ENCODE data around the gene CIROP.

CIROP gene

GRCh38 chr14:23063601-23064000, 41.2 kb downstream of the CIROP start:
- DNase-seq = no peak

DNA sequence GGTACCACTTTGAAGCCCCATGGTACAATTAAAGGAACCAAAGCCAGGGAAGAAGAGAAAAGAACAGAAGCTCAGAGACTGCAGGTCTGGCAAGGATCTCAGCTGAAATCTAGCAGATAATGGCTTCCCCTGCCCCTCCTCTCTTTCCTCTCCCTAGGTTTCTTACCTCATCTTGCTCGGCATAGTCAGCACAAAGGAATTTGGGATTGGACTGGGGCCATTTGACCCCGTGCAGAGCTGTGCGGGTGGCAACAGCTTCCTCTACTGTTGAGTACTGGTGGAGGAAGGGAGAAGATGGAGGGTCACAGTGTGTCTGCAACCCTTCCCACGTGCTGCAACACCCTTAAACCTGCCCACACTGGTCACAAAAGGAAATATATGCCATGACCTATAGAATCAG, 42.8 kb downstream of the CIROP start:
- DNase-seq = no peak

- DNase-seq = no peak
Observed at GRCh38 chr14:23060536-23061260, 44.1 kb downstream of the CIROP start.

DNA sequence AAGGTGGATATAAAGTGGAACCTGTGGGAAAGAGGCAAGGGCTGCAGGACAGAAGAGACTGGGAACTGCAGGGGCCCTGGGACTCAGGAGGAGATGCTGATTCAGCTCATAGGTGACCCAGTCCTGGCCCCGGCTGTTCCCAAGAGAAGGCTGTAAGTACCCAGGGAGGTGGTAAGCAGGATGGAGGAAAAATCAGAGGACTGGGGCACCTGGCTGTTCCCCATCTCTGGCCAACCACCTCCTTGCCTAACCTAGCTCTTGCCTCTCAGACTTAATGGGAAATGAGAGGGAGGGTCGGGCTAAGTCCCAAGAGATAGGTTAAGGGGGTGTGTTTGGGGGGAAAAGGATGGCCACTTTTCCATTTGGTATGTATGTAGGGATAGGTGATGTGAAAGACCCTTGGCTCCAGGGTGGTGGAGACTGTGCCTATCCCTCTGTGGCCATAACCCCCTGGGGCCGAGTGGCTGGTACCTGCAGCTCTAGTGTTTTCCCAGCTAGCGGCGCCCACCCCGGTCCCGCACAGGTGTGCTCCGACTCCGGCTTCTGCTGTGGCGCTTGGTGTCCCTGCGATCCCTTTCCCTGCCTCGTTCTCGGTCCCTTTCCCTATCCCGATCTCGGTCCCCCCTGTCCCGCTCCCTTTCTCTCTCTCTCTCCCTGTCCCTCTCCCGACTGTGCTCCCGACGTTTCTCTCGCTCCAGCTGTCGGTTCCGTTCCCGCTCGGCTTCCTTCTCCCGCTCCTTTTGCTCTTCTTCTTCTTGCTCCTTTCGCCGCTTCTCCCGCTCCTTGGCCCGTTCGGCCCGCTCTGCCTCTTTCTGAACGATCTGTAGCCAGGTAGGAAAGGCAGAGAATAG, 45.9 kb downstream of the CIROP start:
- no peak for DNase-seq

- no peak for DNase-seq
Observed at GRCh38 chr14:23057757-23058653, 46.8 kb downstream of the CIROP start.

- no peak for DNase-seq
Observed at GRCh38 chr14:23056956-23057756, 47.6 kb downstream of the CIROP start, which contains the start of gene CDH24. Gene CDH24 (minus strand): TSS chr14:23057520. CDS start chr14:23055733, 1,787 bp downstream.

DNA sequence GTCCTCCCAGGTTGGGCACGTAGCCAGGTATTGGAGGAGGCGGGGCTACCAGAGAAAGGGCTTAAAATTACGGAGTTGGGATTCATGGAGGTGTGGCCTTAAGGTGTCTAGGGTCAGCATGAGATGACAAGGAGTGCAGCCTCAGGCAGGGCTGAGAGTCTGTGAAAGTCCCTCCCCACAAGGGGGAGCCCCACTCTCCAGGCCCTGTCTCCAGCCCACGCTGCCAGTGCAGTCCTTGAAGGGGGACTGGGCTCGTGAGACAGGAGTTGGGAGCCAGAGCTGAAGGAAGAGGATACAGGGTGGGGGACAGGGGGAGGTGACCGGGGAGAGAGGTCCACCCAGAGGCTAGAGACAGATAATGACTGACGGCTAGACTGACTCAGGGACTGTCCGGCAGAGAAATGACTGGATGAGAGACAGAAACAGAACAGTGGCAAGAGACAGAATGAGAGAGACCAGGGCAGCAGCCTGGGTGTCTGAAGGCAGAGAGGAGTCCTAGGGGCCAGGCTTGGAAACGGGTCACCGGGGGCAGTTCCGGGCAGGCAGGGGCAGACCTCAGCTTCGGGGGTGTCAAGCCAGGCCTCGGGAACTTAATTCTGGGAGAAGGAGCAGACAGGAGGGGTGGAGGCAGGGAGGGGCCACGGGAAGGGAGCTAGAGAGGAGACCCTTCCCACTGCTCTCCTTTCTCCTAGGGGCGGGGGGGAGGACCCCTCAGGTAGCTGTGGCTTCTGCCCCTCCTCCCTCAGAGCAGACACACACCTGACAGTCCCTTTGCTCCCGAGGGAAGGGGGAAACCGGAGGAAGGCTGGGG, 48.4 kb downstream of the CIROP start:
- DNase-seq = no peak

- DNase-seq = no peak
Observed at GRCh38 chr14:23055621-23056144, 49.1 kb downstream of the CIROP start.

- DNase-seq = no peak
Observed at GRCh38 chr14:23055147-23055550, 49.6 kb downstream of the CIROP start.

GRCh38 chr14:23054000-23054811, 50.6 kb downstream of the CIROP start:
- DNase-seq = no peak

GRCh38 chr14:23053426-23053825, 51.4 kb downstream of the CIROP start:
- DNase-seq = no peak

GRCh38 chr14:23052671-23053070, 52.1 kb downstream of the CIROP start:
- no peak for DNase-seq

DNA sequence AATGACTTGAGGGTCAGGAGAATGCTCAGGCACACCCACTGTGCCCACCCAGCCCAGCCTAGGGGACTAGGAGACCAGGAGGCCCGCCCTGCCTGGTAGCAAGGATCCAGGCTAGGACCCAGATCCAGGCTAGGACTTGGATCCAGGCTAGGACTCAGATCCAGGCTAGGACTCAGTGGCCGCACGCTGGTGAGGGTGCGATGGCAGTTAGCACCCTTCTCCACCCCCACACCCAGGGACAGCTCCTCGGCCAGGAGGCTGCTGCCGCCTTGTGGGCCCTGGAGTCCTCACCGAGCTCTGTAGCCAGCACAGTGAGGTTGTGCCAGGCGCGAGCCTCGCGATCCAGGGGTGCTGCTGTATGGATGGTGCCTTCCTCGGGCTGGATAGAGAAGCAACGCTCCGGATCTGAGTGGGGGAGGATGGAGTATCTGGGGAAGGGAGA, 52.6 kb downstream of the CIROP start:
- no peak for DNase-seq

DNA sequence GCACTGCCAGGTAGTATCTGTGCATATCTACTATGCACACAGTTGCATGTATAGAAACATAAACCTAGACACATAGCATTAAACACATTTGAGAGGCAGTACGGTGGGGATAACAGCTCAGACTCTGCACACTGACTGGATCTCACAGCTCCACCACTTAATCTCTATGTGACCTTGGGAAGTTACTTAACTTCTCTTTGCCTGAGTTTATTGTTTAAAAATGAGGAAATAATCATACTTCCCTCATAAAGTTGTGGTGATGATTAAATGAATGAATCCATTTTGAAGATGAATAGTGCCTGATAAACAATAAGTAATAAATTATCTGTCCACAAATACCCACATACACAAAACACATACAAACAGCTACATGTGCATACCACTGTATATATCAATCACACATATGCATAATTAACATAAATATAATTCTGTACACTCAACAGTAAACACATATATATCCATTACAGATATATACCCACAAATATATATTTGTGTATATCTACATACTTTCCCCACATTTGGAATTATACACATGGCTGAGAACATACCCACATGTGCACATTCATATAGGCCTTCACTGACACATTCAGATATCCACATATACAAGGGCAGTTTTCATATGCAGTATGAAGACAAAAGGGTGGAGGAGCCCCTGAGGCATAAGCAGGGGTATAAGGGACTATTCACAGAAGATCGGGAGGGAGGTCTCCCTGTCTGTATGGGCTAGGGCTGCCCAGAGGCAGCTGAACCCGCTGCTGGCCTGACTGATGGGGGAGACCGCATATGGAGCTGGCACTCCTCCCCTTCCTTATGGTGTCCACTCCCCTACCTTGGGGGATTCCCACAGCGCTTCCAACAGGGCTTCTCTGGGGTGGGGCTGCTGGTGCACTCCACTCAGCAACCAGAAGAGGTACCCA, 53.4 kb downstream of the CIROP start:
- no peak for DNase-seq
